Cardiac muscle cell (in vitro differentiated cells and primary cell): Measurements from ENCODE around the gene SLC1A2. TPM values are rescaled to one million over a fixed set of nuclear protein-coding genes. Genes with fewer than 3 reads are reported as not detected.

Experiments
- DNase-seq, 2 donors: peaks; one replicate each; pipeline versions ENCODE4 v3.0.0 to v3.0.0-alpha.2; 2010 to 2017; ENCODE audit warnings: low read depth in 1 of 2, low spot score in 1 of 2
- H3K27ac ChIP-seq: fragments of 200-600 bp; sonication (generic); 2 replicates; pipeline ENCODE4 v1.5.1; 2016
- H3K27me3 ChIP-seq: fragments of 200-600 bp; sonication (generic); 2 replicates; pipeline ENCODE4 v1.6.0; 2016; ENCODE audit warnings: control low read depth
- H3K36me3 ChIP-seq: fragments of 200-600 bp; sonication (generic); 2 replicates; pipeline ENCODE4 v1.5.1; 2016; ENCODE audit warnings: control low read depth
- H3K4me1 ChIP-seq: fragments of 200-600 bp; sonication (generic); 2 replicates; pipeline ENCODE4 v1.8.1; 2017; ENCODE audit warnings: low read depth, mild to moderate bottlenecking, mixed run types
- H3K4me3 ChIP-seq: fragments of 200-600 bp; sonication (generic); 2 replicates; pipeline ENCODE4 v1.5.1; 2016; ENCODE audit warnings: mild to moderate bottlenecking
- H3K9me3 ChIP-seq: fragments of 200-600 bp; sonication (generic); 2 replicates; pipeline ENCODE4 v1.5.1; 2017; ENCODE audit warnings: low read depth, mild to moderate bottlenecking, control low read depth
- CTCF ChIP-seq: IDR thresholded peaks from 2 replicates; pipeline ENCODE4 v1.5.1; 2012; ENCODE audit warnings: low read depth, mild to moderate bottlenecking, low read length
- polyA plus RNA-seq: library from polyadenylated mRNA; unstranded; fragments of >200 nt; fragmentation: Nextera tagmentation; extraction: Ambion mirVana; gene quantifications from 2 replicates; pipeline ENCODE4 v1.2.1, GENCODE V29; 2016
- total RNA-seq: library from RNA; depleted of rRNA; stranded (reverse); fragments of >200 nt; gene quantifications from 2 replicates; pipeline ENCODE4 v1.2.3, GENCODE V29; 2016

The SLC1A2 gene
- total and polyA plus RNA-seq, 2 experiments from 2014 or later: 0.76 to 1.3 TPM

- TF ChIP-seq CTCF: no peak
- Histone ChIP-seq H3K9me3 (no peaks in the 10 kb centered on the region), H3K36me3 (no peaks in the 10 kb centered on the region), H3K4me3 (no peak overlapping the region), H3K4me1 (peaks cover 10% of the 10 kb centered on the region), H3K27me3 (no peaks in the 10 kb centered on the region), H3K27ac (no peak overlapping the region)
- DNase-seq: peak in 1 of 2 donors; percentile 7
Observed at GRCh38 chr11:35313066-35313759, 106.1 kb downstream of the SLC1A2 start.

GRCh38 chr11:35311331-35311730, 108.0 kb downstream of the SLC1A2 start:
- no peak overlapping the region for H3K4me3 ChIP-seq
- no peak for TF ChIP-seq CTCF
- no peaks in the 10 kb centered on the region for H3K27me3 ChIP-seq
- DNase-seq: no peak
- no peaks in the 10 kb centered on the region for H3K9me3 ChIP-seq
- H3K4me1 ChIP-seq: peaks cover 6% of the 10 kb centered on the region
- no peak overlapping the region for H3K27ac ChIP-seq
- no peaks in the 10 kb centered on the region for H3K36me3 ChIP-seq

- H3K36me3 ChIP-seq: no peaks in the 10 kb centered on the region
- H3K27me3 ChIP-seq: no peaks in the 10 kb centered on the region
- H3K9me3 ChIP-seq: no peaks in the 10 kb centered on the region
- no peak overlapping the region for H3K27ac ChIP-seq
- no peak overlapping the region for H3K4me3 ChIP-seq
- DNase-seq: no peak
- no peak for TF ChIP-seq CTCF
- peaks cover under 1% of the 10 kb centered on the region for H3K4me1 ChIP-seq
Observed at GRCh38 chr11:35308157-35308556, 111.2 kb downstream of the SLC1A2 start.

- no peak for DNase-seq
- no peaks in the 10 kb centered on the region for H3K4me1 ChIP-seq
- TF ChIP-seq CTCF: no peak
- H3K27ac ChIP-seq: no peak overlapping the region
- H3K27me3 ChIP-seq: no peaks in the 10 kb centered on the region
- H3K4me3 ChIP-seq: no peak overlapping the region
- no peaks in the 10 kb centered on the region for H3K9me3 ChIP-seq
- no peaks in the 10 kb centered on the region for H3K36me3 ChIP-seq
Observed at GRCh38 chr11:35307221-35307621, 112.1 kb downstream of the SLC1A2 start.

GRCh38 chr11:35305670-35306382, 113.5 kb downstream of the SLC1A2 start:
- Histone ChIP-seq H3K27ac (no peak overlapping the region), H3K36me3 (no peaks in the 10 kb centered on the region), H3K9me3 (no peaks in the 10 kb centered on the region), H3K4me3 (no peak overlapping the region), H3K27me3 (no peaks in the 10 kb centered on the region), H3K4me1 (no peaks in the 10 kb centered on the region)
- peak; percentile 74 to 79 for DNase-seq
- peak; percentile 72 for TF ChIP-seq CTCF
